PC-9 (cell line): ENCODE measurements around the gene ZGRF1. TPM values are rescaled to one million over a fixed set of nuclear protein-coding genes. Genes with fewer than 3 reads are reported as not detected.

ENCODE experiments used
- BruUV-seq: library from RNA; stranded (reverse); fragments of 400-500 nt; replicated peaks from 2 replicates; lab custom pipeline; 2021; lab: Mats Ljungman, UMichigan
- CTCF ChIA-PET: fragments of 300-600 bp; sonication (Branson Sonifier 250); formaldehyde crosslinking; loops from one replicate; lab custom pipeline; 2022; ENCODE audit warnings: antibody characterized with exemption; lab: Charles Lee
- POLR2A ChIA-PET: fragments of 300-600 bp; sonication (Branson Sonifier 250); formaldehyde crosslinking; loops from one replicate; lab custom pipeline; 2022; ENCODE audit warnings: antibody characterized with exemption; ENCODE audit not compliant: unreplicated experiment; lab: Charles Lee
- DNase-seq, 2 experiments: peaks; one replicate each; pipeline versions ENCODE4 v3.0.0 to v3.0.0-alpha.2; 2015 to 2022; ENCODE audit warnings: mixed read lengths in 1 of 2
- H2AFZ ChIP-seq: fragments of 200-600 bp; sonication (generic); 2 replicates; pipeline ENCODE4 v1.8.1; 2017; ENCODE audit warnings: antibody characterized with exemption
- H3F3A ChIP-seq: fragments of 200-600 bp; sonication (generic); 2 replicates; pipeline ENCODE4 v1.8.1; 2017; ENCODE audit warnings: antibody characterized with exemption, mild to moderate bottlenecking, low read depth; ENCODE audit not compliant: insufficient read depth
- H3K27ac ChIP-seq: fragments of 200-600 bp; sonication (generic); 2 replicates; pipeline ENCODE4 v1.6.1; 2016; ENCODE audit warnings: mixed run types
- H3K27me3 ChIP-seq: fragments of 200-600 bp; sonication (generic); 2 replicates; pipeline ENCODE4 v1.6.1; 2016; ENCODE audit warnings: low read depth, mixed run types; ENCODE audit not compliant: insufficient read depth
- H3K36me3 ChIP-seq: fragments of 200-600 bp; sonication (generic); 2 replicates; pipeline ENCODE4 v1.6.1; 2016; ENCODE audit warnings: low read depth, mixed run types
- H3K4me1 ChIP-seq: fragments of 200-600 bp; sonication (generic); replicated peaks from 2 replicates; pipeline ENCODE4 v1.6.1; 2016; ENCODE audit warnings: mixed run types; ENCODE audit not compliant: insufficient read depth
- H3K4me2 ChIP-seq: fragments of 200-600 bp; sonication (generic); 2 replicates; pipeline ENCODE4 v1.6.1; 2017; ENCODE audit warnings: mixed run types
- H3K4me3 ChIP-seq: fragments of 200-600 bp; sonication (generic); 2 replicates; pipeline ENCODE4 v1.6.1; 2016; ENCODE audit warnings: mixed run types
- H3K79me2 ChIP-seq: fragments of 200-600 bp; sonication (generic); 2 replicates; pipeline ENCODE4 v1.6.1; 2017; ENCODE audit warnings: low read depth, mixed run types
- H3K9me2 ChIP-seq: fragments of 200-600 bp; sonication (generic); 2 replicates; pipeline ENCODE4 v1.8.1; 2017; ENCODE audit warnings: mild to moderate bottlenecking; ENCODE audit not compliant: insufficient read depth
- H3K9me3 ChIP-seq: fragments of 200-600 bp; sonication (generic); 2 replicates; pipeline ENCODE4 v1.8.1; 2016; ENCODE audit warnings: low read depth; ENCODE audit not compliant: insufficient read depth
- H4K20me1 ChIP-seq: fragments of 200-600 bp; sonication (generic); 2 replicates; pipeline ENCODE4 v1.8.1; 2017; ENCODE audit not compliant: insufficient read depth
- CTCF ChIP-seq: fragments of 200-600 bp; sonication (generic); conservative IDR thresholded peaks from 2 replicates; pipeline ENCODE4 v1.6.1; 2017; ENCODE audit warnings: mixed run types, antibody characterized with exemption, mild to moderate bottlenecking, moderate library complexity
- EZH2 ChIP-seq: fragments of 200-600 bp; sonication (generic); IDR thresholded peaks from 2 replicates; pipeline ENCODE4 v1.8.0; 2017; ENCODE audit warnings: antibody characterized with exemption, low read depth
- intact Hi-C: fragments of 100-400 bp; cut with micrococcal nuclease; formaldehyde crosslinking; loops from one replicate; pipeline ENCODE4 v1.10.0; 2022; ENCODE audit not compliant: unreplicated experiment
- total RNA-seq: library from RNA; stranded (reverse); gene quantifications from 2 replicates; pipeline ENCODE4 v1.2.3, GENCODE V29; 2021

ZGRF1 gene
- total RNA-seq, 1 experiment from 2014 or later = 17.3 TPM

- H3K36me3 ChIP-seq = no peaks in the 10 kb centered on the region
- H3K4me2 ChIP-seq = no peak overlapping the region
- no peaks in the 10 kb centered on the region for H3K4me1 ChIP-seq
- no peak for TF ChIP-seq EZH2
- no peak for TF ChIP-seq CTCF
- H3K4me3 ChIP-seq = no peak overlapping the region
- H3K9me2 ChIP-seq = no peaks in the 10 kb centered on the region
- POLR2A ChIA-PET = no interaction called here
- H3K27me3 ChIP-seq = peaks cover 48% of the 10 kb centered on the region; the same call in 1 of the 2 replicates
- H2AFZ ChIP-seq = no peak overlapping the region
- DNase-seq = no peak
- CTCF ChIA-PET = no interaction called here
- H3F3A ChIP-seq = no peaks in the 10 kb centered on the region
- H4K20me1 ChIP-seq = no peaks in the 10 kb centered on the region
- intact Hi-C loops = no loop called here
- H3K27ac ChIP-seq = no peak overlapping the region
- no peaks in the 10 kb centered on the region for H3K9me3 ChIP-seq
- BruUV-seq = no TSS peak
- H3K79me2 ChIP-seq = no peaks in the 10 kb centered on the region
Measured at GRCh38 chr4:112513971-112514646, 122.6 kb downstream of the ZGRF1 start.

- ChIA-PET POLR2A (no interaction called here), CTCF (interaction anchor here (0.6 kb wide), 1 partner anchor 191 kb away, joined by 4 read pairs; no protein-coding TSS in a partner anchor)
- H4K20me1 ChIP-seq = no peaks in the 10 kb centered on the region
- no peaks in the 10 kb centered on the region for H3K4me1 ChIP-seq
- H3K27me3 ChIP-seq = peaks cover 36% of the 10 kb centered on the region; the same call in 1 of the 2 replicates
- intact Hi-C loops = no loop called here
- no TSS peak for BruUV-seq
- no peak for DNase-seq
- no peak overlapping the region for H3K4me2 ChIP-seq
- H3K9me2 ChIP-seq = no peaks in the 10 kb centered on the region
- H3K4me3 ChIP-seq = no peak overlapping the region
- H3K36me3 ChIP-seq = no peaks in the 10 kb centered on the region
- H3F3A ChIP-seq = no peaks in the 10 kb centered on the region
- H2AFZ ChIP-seq = no peak overlapping the region
- H3K9me3 ChIP-seq = no peaks in the 10 kb centered on the region
- no peak for TF ChIP-seq CTCF
- no peak for TF ChIP-seq EZH2
- no peaks in the 10 kb centered on the region for H3K79me2 ChIP-seq
- H3K27ac ChIP-seq = no peak overlapping the region
Measured at GRCh38 chr4:112511803-112512118, 124.9 kb downstream of the ZGRF1 start.

- no peak overlapping the region for H3K4me3 ChIP-seq
- H2AFZ ChIP-seq = no peak overlapping the region
- no peaks in the 10 kb centered on the region for H3K4me1 ChIP-seq
- H3K36me3 ChIP-seq = no peaks in the 10 kb centered on the region
- H3K27ac ChIP-seq = no peak overlapping the region
- BruUV-seq = no TSS peak
- no peaks in the 10 kb centered on the region for H3K9me3 ChIP-seq
- H3K79me2 ChIP-seq = no peaks in the 10 kb centered on the region
- no peaks in the 10 kb centered on the region for H3K9me2 ChIP-seq
- peaks cover 31% of the 10 kb centered on the region; the same call in 1 of the 2 replicates for H3K27me3 ChIP-seq
- no peak for DNase-seq
- TF ChIP-seq CTCF (no peak), EZH2 (no peak)
- no peaks in the 10 kb centered on the region for H4K20me1 ChIP-seq
- ChIA-PET POLR2A (no interaction called here), CTCF (interaction anchor here (0.6 kb wide), 1 partner anchor 190 kb away, joined by 4 read pairs; no protein-coding TSS in a partner anchor)
- no peaks in the 10 kb centered on the region for H3F3A ChIP-seq
- intact Hi-C loops = no loop called here
- no peak overlapping the region for H3K4me2 ChIP-seq
Measured at GRCh38 chr4:112511093-112511802, 125.5 kb downstream of the ZGRF1 start.
